COR-L47 (cell line): ENCODE measurements around the gene IL17D.
A peak's percentile ranks its signal among the peaks of the same experiment; 100 is the strongest.

Source experiments
- DNase-seq: peaks from one replicate; lab custom pipeline; 2025; lab: John Stamatoyannopoulos, UW

IL17D gene

GRCh38 chr13:20691616-20692015 lies 11.9 kb upstream of the IL17D start:
- no peak for DNase-seq

GRCh38 chr13:20696073-20696472 lies 7.4 kb upstream of the IL17D start:
- no peak for DNase-seq

- DNase-seq: no peak
These were observed 3.8 kb upstream of the IL17D start for GRCh38 chr13:20699715-20700114.

GRCh38 chr13:20700288-20700687 lies 3.2 kb upstream of the IL17D start:
- DNase-seq: no peak

- DNase-seq: no peak
These were observed 2.0 kb upstream of the IL17D start for GRCh38 chr13:20701461-20701860.

GRCh38 chr13:20702530-20702914 lies 977 bp upstream of the IL17D start:
- no peak for DNase-seq

- peak; percentile 87 for DNase-seq
These were observed 420 bp downstream of the IL17D start for GRCh38 chr13:20703780-20704458.

GRCh38 chr13:20704459-20705069 lies 1.1 kb downstream of the IL17D start:
- no peak for DNase-seq

- no peak for DNase-seq
These were observed 3.2 kb downstream of the IL17D start for GRCh38 chr13:20706661-20707060.

- DNase-seq: no peak
These were observed 4.7 kb downstream of the IL17D start for GRCh38 chr13:20708216-20708615.

- DNase-seq: no peak
These were observed 5.9 kb downstream of the IL17D start for GRCh38 chr13:20709369-20709768.

GRCh38 chr13:20709782-20710181 lies 6.3 kb downstream of the IL17D start:
- DNase-seq: no peak

GRCh38 chr13:20711301-20712044 lies 8.0 kb downstream of the IL17D start:
- no peak for DNase-seq

- no peak for DNase-seq
These were observed 9.5 kb downstream of the IL17D start for GRCh38 chr13:20713014-20713376.

- DNase-seq: no peak
These were observed 10.3 kb downstream of the IL17D start for GRCh38 chr13:20713751-20714150.

- DNase-seq: no peak
These were observed 10.7 kb downstream of the IL17D start for GRCh38 chr13:20714161-20714560.

GRCh38 chr13:20714563-20715329 lies 11.2 kb downstream of the IL17D start:
- no peak for DNase-seq

- no peak for DNase-seq
These were observed 11.8 kb downstream of the IL17D start for GRCh38 chr13:20715330-20715712.

- DNase-seq: peak; percentile 22
These were observed 13.5 kb downstream of the IL17D start for GRCh38 chr13:20716951-20717350.

- no peak for DNase-seq
These were observed 14.4 kb downstream of the IL17D start for GRCh38 chr13:20717581-20718542.

GRCh38 chr13:20718958-20719566 lies 15.6 kb downstream of the IL17D start:
- no peak for DNase-seq
